Bronchial epithelial cell (primary cell): ENCODE data around the gene GP9. TPM values are rescaled to one million over a fixed set of nuclear protein-coding genes. Genes with fewer than 3 reads are reported as not detected.
A peak's percentile ranks its signal among the peaks of the same experiment; 100 is the strongest.

Source experiments
- DNase-seq: peaks from one replicate; pipeline ENCODE4 v3.0.0-alpha.2; 2010; ENCODE audit warnings: low read depth
- FAIRE-seq: peaks from 2 replicates; lab custom pipeline; 2011; peaks lifted over from hg19 to GRCh38; lab: Jason Lieb, UNC
- H3K27me3 ChIP-seq: 2 replicates; pipeline ENCODE4 v1.5.1; 2011; ENCODE audit warnings: low read length; ENCODE audit not compliant: control insufficient read depth, insufficient read depth
- H3K36me3 ChIP-seq: 2 replicates; pipeline ENCODE4 v1.5.1; 2011; ENCODE audit warnings: low read length; ENCODE audit not compliant: control insufficient read depth, insufficient read depth
- H3K4me3 ChIP-seq: 2 replicates; pipeline ENCODE4 v1.5.1; 2011; ENCODE audit warnings: mild to moderate bottlenecking, low read depth, low read length, control low read depth
- CTCF ChIP-seq: IDR thresholded peaks from 2 replicates; pipeline ENCODE4 v1.5.1; 2011; ENCODE audit warnings: mild to moderate bottlenecking, moderate library complexity, low read length, control low read depth, inconsistent platforms; ENCODE audit not compliant: insufficient read depth, severe bottlenecking
- total RNA-seq: library from RNA; depleted of rRNA; stranded (reverse); fragments of >200 nt; gene quantifications from 2 replicates; pipeline ENCODE4 v1.2.1, GENCODE V29; 2014

The GP9 gene
- total RNA-seq, 1 donor from 2014 or later, result not detected

- DNase-seq (no peak), FAIRE-seq (no peak)
- TF ChIP-seq CTCF, result no peak
- Histone ChIP-seq H3K4me3 (no peak overlapping the region), H3K27me3 (peaks cover 2% of the 10 kb centered on the region), H3K36me3 (no peaks in the 10 kb centered on the region)
Observed at GRCh38 chr3:129039271-129040038, 21.1 kb upstream of the GP9 start.

- no peak for TF ChIP-seq CTCF
- Histone ChIP-seq H3K36me3 (no peaks in the 10 kb centered on the region), H3K4me3 (no peak overlapping the region), H3K27me3 (peaks cover 2% of the 10 kb centered on the region)
- no peak for DNase-seq
- peak; percentile 23 for FAIRE-seq
Observed at GRCh38 chr3:129040039-129040336, 20.6 kb upstream of the GP9 start.

- Histone ChIP-seq H3K4me3 (no peak overlapping the region), H3K36me3 (no peaks in the 10 kb centered on the region), H3K27me3 (peaks cover 2% of the 10 kb centered on the region)
- no peak for TF ChIP-seq CTCF
- no peak for DNase-seq
- no peak for FAIRE-seq
Observed at GRCh38 chr3:129040579-129041300, 19.8 kb upstream of the GP9 start.

GRCh38 chr3:129045675-129046036 lies 14.9 kb upstream of the GP9 start:
- TF ChIP-seq CTCF, result no peak
- DNase-seq, result no peak
- Histone ChIP-seq H3K27me3 (peaks cover 5% of the 10 kb centered on the region), H3K4me3 (no peak overlapping the region), H3K36me3 (no peaks in the 10 kb centered on the region)
- FAIRE-seq, result no peak

GRCh38 chr3:129046037-129046731 lies 14.4 kb upstream of the GP9 start:
- no peak for TF ChIP-seq CTCF
- DNase-seq (no peak), FAIRE-seq (no peak)
- peaks cover 5% of the 10 kb centered on the region for H3K27me3 ChIP-seq
- no peaks in the 10 kb centered on the region for H3K36me3 ChIP-seq
- no peak overlapping the region for H3K4me3 ChIP-seq
